Measurements from ENCODE around the gene C1orf50.
"Not testable (repeated sequence)": the region's sequence is repeated elsewhere in the genome, so short reads cannot be mapped to it uniquely, and the experiment has no call there.

C1orf50 gene

DNA sequence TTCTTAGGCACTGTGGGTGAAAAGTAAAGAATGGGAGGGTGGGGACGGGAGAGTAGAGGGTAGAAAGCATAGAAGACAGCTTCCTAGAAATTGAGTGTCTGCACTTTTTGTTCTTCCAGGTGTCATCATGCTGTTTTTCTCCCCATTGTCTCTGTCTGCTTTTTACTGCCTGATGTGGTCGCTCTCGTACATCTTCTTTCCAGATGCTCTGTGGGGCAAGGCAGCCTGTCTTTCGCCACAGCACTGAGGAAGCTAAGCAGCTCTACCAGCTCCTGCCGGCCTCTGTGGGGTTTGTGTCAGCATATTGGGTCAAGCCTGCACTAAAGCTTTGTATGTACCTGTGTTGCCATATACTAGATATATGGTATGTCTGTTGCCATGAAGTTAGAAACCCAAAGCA lies 30.9 kb downstream of the C1orf50 start:
- no peak for DNase-seq (ENCODE audit: low read depth, low spot score)

DNA sequence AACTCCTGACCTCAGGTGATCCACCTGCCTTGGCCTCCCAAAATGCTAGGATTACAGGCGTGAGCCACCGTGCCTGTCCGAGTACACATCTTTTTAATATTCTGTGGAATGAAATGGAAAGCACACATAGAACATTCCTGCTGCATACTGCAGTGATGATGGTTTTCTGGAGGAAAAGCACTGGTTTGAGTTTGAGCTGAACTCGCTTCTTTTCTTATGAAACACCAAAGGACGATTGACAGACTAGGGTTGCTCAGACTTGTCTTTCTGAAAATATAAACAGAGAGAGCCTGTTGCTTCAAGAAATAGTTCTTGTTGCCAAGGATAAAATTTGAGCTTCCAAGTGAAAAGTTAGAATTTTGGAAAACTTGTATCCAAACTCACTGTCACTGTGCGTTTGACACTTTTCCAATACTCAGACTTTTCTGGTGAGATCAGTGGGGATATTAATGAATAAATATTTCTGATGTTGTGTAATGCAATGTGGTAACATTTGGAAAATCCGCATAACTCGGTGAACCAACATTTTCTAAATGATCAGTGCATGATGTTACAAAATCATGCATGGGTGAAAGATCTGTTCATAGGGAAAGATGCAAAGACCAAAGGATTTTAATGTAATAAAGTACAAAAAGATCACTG lies 34.9 kb downstream of the C1orf50 start:
- DNase-seq (ENCODE audit: low read depth, low spot score): no peak

DNA sequence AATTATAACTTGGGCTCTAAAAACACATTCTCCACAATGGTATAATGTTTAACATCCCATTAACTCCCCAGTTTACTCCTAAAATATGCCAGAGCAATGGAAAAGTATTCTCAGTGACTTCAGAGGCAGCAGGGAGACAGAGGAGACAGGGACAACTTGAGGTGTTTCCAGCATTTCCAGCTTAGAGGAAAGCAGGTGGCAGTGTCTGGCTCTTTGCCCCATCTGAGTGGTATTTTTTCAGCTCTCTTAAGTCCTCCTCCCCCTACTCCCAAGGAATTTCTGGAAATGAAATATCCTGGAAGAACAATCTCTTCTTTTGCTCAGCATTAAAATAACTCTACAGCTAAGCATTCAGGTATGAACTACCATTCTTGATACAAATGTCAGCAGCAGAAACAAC lies 39.1 kb downstream of the C1orf50 start:
- DNase-seq (ENCODE audit: low read depth, low spot score): no peak

DNA sequence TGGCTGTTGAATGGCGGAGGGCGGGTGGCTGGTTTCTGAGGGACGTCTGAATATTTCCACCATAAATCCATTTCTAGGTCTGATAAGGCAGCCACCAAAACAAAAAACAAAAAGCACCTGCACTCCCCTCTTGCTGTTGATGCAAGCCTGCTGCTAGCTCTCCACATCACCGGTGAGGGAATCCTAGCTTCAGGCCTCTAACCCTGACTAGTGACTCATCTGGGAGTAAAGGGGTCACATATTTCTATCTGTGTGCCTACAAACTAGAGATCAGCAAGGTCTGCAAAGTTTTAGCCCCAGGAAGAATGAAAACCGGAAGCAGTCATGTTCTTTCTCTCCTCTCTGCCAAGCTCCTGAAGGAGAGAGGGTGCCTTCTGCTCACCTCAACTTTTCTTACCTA lies 39.5 kb downstream of the C1orf50 start:
- DNase-seq (ENCODE audit: low read depth, low spot score): no peak

DNA sequence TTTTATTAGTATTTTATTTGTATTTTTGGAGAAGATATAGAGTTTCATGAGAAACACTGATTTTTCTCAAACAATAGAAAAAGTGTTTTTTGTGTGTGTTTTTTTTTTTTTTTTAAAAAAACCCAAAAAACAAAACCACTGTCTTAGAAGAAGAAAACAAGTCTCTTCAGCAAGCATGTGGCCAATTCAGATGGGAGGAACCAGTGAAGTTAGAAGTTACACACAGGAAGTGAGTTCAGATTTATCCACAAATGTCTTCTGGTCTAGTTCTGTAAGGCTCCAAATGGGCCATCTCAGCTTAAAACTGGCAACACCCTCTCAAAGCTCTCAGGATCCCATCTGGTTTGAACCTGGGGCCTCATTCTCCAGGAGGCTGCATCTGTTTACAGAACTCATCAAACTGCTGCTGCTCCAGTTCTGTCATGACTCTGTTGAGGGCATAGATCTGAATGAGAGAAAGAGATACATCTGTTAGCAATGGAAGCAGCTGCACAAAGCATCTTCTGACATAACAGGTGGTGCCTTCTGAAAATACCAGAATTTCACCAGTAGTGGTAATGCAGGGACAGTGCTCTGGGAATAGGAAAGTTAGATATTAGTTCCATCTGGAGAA lies 40.1 kb downstream of the C1orf50 start:
- no peak for DNase-seq (ENCODE audit: low read depth, low spot score)

DNA sequence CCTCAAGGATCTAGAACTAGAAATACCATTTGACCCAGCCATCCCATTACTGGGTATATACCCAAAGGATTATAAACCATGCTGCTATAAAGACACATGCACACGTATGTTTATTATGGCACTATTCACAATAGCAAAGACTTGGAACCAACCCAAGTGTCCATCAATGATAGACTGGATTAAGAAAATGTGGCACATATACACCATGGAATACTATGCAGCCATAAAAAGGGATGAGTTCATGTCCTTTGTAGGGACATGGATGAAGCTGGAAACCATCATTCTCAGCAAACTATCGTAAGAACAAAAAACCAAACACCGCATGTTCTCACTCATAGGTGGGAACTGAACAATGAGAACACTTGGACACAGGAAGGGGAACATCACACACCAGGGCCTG lies 47.8 kb downstream of the C1orf50 start:
- DNase-seq (ENCODE audit: low read depth, low spot score): not testable (repeated sequence)

DNA sequence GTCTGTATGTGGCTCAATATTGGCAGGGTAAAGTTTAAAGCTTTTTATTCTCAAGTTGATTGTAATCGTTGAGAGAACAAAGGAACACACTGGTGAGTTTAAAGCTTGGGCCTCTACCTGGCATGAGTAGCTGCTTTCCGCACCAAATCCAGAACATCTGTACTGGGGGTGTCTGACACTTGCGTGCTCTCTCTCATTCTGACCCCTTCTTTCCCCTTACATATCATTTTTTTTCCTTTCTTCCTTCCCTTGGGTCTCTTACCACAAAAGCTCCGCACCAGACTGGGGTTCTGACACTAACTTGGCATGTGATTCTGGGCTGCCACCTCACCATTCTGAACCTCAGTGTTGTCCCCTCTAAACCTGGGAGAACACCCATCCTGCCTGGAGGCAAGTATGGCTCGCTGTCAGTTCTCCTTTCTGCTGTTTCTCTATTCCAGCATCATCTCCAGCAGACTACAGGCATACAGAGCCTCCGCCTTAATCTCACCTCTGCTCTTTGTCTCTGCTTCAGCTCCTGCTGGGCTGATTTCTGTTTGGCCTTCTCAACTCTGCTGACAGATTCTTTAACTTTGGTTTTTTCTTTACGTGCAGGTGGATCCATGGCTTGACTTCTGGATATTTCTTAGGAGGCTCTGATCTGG lies 49.0 kb downstream of the C1orf50 start:
- no peak for DNase-seq (ENCODE audit: low read depth, low spot score)

DNA sequence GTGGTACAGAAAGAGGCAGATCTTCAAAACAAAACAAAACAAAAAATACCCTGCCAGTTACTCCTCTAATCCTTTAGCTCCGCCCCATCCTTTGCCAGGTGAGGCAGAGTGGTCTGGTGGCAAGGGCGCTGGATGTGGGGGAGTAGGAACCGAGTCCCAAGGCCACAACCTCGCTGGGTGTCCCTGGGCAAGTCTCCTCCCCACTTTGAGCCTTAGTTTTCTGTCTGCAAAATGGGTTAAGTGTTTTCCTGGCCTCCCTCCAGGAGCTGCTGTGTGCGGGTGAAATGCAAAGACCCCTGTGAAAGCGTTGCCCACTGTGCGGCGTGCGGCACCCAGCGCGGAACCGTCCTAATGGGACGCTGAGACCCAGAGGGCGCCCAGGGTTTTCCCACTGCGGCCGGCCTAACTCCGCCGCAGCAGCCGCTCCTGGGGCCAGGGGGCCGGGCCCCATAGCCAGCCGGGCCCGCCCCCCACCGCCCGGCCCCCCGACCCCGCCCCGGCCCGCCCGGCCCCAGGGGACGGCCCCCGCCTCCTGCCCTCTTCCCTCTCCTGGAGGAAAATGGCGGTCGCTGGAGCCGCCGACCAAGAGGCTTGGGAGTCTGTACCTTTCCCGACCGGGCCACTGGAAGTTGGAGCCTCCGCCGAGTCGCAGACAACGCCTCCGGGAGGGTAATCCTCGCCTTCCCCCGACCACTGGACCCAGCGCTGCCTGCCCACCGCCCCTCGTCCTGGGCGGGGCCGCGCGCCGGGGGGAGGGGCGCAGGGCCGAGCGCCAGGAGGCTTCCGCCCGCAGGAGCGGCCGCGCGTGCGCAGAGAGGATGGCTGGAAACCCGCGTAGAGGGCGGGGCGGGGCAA lies 49.8 kb downstream of the C1orf50 start, which contains the start of the genes ERMAP and SVBP:
TSS of gene ERMAP (plus strand) at position 538 of the 855 bp plus-strand sequence. CDS start 13,327 bp downstream, outside the sequence.
TSS of gene SVBP (minus strand) at position 813 of the 855 bp plus-strand sequence. CDS start 853 bp downstream, outside the sequence.
- DNase-seq (ENCODE audit: low read depth, low spot score): no peak

DNA sequence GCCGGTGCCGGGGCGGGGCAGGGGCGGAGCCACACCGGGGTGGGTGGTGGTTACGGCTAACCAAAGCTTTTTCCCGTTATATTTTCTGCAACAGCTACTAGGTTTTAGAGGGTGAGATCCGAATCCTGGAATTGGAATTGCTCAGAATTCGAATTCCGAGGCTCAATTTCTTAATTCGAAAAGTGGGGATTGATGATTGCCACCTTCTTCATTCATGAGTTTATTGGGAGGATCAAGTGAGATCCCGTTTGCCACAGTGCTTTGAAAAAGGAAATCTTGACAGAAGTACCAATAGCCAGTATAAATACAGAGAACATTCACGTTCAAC lies 50.4 kb downstream of the C1orf50 start:
- DNase-seq (ENCODE audit: low read depth, low spot score): no peak

DNA sequence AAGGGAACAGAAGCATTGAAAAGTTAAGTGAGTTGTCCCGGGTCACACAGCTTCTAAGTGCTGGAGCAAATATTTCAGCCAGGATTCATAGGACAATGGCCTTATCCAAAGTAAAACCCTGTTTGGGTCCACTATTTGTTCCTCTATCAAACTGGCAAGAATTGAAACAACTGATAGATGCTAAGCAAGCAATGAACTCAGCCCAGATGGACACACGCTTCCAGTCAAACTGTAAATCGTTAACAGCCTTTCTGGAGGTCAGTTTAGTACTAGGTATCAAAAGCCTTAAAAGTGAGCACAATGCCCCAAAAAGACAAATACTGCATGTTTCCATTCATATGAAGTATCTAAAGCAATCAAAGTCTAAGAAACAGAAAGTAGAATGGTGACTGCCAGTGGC lies 50.9 kb downstream of the C1orf50 start:
- DNase-seq (ENCODE audit: low read depth, low spot score): no peak

DNA sequence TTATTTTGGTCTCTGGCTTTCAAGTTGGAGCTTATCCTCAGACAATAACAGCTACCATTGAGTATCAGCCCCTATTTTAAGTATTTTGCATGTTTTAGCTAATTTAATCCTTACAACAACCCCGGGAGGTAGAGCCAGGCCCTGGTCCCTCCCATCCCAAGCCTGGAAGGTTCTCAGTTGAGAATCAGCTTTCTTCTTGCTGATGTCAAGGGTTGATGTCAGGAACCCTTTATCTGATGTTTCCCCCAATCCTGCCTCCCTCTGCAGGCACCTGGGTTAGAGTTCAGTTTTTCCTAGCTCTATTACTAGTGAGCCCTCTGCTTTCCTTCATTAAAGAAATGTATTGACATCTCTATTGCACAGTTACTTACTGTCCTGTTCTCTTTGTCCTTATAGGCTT lies 53.8 kb downstream of the C1orf50 start:
- DNase-seq (ENCODE audit: low read depth, low spot score): no peak

DNA sequence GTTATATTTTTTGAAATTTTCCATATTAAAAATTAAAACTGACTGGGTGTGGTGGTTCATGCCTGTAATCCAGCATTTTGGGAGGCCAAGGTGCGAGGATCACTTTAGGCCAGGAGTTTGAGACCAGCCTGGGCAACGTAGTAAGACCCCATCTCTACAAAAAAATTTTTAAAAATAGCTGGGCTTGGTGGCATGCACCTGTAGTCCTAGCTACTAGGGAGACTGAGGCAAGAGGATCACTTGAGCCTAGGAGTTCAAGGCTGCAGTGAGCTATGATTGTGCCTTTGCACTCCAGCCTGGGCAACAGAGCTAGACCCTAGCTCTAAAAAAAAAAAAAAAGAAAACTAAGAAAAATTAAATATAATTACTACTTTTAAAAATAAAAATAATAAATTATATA lies 54.6 kb downstream of the C1orf50 start:
- no peak for DNase-seq (ENCODE audit: low read depth, low spot score)

DNA sequence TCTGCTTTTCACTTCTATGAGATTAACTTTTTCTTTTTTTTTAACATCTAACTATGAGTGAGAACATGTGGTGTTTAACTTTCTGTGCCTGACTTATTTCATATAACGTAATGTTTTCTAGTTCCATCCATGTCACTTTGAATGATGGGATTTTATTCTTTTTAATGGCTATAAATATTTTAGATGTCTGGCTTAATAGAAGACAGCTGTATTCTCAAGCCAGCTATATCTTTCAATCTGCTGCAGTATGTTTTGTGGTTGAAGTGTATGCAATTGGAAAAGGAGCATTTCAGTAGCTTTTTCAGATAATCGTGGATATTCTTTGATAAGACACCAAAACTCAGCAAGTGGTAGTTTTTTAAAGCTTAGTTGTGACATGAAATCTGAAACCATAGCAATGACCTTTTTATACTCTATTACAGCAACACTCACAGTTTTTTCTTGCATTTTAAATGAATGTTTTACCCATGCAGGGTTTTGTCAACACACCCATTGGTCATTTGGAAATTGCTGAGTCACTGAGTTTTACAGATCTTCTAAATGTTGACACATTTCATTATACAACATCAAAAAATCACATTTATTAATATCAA lies 55.8 kb downstream of the C1orf50 start:
- no peak for DNase-seq (ENCODE audit: low read depth, low spot score)

DNA sequence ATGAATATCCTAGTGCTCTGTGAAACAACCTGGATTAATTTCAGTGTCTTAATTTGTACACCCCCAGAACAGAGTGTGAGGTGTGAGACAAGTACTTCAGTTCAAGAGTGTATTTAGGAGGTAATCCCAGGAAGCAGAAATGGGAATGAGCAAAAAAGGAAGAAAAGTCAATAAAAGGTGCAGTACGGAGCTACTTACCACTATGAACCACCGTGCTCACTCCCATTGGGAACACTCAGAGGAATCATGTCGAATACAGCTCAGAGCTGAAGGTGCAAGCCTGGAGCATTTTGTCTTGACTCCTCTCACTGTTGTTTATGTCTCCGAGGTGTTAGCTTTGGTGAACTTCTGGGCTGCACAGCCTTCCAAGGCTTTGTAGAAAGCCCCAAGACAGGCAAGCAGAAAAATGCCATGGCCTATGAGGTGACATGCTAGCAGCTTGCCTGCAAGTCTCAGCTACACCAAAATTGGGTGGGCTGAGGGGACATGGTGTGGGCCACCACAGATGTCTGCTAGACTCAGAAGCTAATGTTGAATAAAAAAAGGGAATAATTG lies 57.5 kb downstream of the C1orf50 start:
- DNase-seq (ENCODE audit: low read depth, low spot score): no peak

DNA sequence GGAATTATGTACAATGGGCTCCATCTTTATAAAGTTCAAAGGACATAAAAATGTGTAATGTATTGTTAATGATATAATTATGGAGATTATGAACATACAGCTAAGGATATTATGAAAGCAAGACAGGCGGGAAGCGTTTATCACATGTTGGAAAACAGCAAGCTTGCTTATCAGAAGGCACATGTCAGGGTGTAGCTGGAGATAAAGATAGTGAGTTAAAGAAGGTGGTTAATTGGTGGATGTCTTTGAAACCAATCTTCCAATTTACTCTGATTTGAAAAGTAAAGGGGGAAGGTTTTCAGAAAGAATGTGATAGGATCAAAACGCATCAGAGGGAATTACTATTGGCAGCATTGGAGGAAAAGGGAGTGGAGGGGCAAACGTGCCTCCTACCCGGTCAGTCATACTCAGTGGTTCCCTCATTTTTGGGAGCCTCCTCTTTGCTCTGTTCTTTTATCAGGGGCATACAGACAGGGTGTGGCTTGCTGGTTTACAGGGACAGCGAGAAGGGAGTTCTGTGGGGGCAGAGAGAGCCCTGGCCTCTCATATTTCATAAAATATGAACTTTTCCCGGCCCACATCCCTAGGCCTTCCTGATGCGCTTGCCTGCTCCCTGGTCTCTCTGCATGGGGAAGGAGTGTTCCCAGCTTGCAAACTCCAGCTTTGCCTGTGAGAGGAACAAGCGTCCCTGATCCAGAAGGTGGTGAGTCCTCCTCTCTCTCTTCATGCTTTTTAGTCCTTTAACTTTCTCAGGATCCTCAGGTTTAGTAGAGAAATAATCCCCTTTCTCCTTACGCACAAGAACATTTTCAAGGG lies 58.2 kb downstream of the C1orf50 start:
- no peak for DNase-seq (ENCODE audit: low read depth, low spot score)

All from iPS DF 19.7 (cell line).